Neural progenitor cell (in vitro differentiated cells): Measurements from ENCODE around the gene MGLL.

Experiments used
- CTCF ChIP-seq: fragments of 200-600 bp; sonication (generic); IDR thresholded peaks from 2 replicates; pipeline ENCODE4 v1.5.1; 2017; ENCODE audit warnings: antibody characterized with exemption, mild to moderate bottlenecking
- EZH2 ChIP-seq: fragments of 200-600 bp; sonication (generic); IDR thresholded peaks from 2 replicates; pipeline ENCODE4 v1.6.1; 2017; ENCODE audit warnings: antibody characterized with exemption, mild to moderate bottlenecking, moderate library complexity
- EZH2phosphoT487 ChIP-seq: fragments of 200-600 bp; sonication (generic); IDR thresholded peaks from 2 replicates; pipeline ENCODE4 v1.6.1; 2017; ENCODE audit warnings: antibody characterized with exemption

DNA sequence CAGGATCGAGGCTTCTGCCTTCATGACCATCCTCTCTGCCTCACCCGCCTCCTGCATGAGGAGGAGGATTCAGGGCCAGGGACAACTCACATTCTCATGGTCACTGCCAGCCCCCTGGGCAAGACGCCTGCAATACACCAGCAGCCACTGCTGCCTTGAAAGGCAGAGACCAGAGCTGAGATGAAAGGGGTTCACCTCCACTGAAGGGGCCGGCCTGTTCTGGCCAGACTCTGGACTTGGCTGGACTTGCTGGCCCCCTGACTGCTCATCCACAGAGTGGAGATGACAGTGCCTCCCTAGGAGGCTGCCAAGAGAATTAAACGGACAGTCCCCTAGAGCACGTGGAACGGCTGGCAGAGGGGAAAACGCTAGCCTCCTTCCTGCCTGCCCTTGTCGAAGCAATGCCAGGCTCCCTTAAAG is 35.2 kb downstream of the MGLL start:
- TF ChIP-seq CTCF (no peak), EZH2 (no peak), EZH2phosphoT487 (no peak)
